ENCODE data around the gene CMTM3.
A peak's percentile ranks its signal among the peaks of the same experiment; 100 is the strongest.

Gene CMTM3

DNA sequence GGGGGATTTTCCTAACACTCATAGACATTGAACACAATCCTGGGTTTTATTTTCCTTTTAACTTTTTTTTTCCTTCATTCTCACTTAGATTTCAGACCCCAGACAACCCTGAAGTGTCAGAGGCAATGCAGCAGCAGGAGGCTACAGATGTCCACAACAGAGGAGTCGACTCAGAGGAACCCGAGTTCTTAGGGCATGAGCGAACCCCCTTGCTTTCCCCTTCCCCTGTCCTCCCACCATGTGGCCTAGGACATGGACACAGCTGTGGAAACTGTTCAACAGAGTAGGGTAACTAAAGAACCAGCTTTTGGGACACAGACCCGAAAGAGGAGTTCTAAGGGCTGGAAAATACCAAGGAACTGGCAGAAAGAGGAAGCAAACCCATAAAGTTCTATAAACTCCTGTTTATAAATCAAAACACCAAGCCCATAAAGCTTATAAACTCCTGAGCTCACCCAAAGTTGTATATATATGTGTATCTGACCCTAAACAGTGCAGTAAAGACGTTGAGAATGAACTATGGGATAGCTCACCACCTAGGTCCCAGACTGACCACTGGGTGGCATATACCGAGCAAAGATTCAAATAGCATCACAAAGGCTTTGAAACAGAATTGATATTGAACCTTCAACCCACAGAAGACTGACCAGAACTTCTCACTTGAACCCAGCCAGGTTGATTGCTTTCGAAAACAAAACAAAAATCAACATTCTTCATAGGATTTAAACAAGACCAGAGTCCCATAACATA is 58.1 kb downstream of the CMTM3 start:
- DNase-seq: peak; percentile 27

More for the DNA sequence above, 58.1 kb downstream of the CMTM3 start:
- TF ChIP-seq, protein P1, sequence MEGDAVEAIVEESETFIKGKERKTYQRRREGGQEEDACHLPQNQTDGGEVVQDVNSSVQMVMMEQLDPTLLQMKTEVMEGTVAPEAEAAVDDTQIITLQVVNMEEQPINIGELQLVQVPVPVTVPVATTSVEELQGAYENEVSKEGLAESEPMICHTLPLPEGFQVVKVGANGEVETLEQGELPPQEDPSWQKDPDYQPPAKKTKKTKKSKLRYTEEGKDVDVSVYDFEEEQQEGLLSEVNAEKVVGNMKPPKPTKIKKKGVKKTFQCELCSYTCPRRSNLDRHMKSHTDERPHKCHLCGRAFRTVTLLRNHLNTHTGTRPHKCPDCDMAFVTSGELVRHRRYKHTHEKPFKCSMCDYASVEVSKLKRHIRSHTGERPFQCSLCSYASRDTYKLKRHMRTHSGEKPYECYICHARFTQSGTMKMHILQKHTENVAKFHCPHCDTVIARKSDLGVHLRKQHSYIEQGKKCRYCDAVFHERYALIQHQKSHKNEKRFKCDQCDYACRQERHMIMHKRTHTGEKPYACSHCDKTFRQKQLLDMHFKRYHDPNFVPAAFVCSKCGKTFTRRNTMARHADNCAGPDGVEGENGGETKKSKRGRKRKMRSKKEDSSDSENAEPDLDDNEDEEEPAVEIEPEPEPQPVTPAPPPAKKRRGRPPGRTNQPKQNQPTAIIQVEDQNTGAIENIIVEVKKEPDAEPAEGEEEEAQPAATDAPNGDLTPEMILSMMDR (IDR thresholded peaks at IDR 0.05; ENCODE audit: low read depth, low read length): peak; percentile 61
- Histone ChIP-seq H3K9me3 (ENCODE audit: severe bottlenecking) (no peaks in the 10 kb centered on the region), H3K36me3 (no peaks in the 10 kb centered on the region), H3K27me3 (ENCODE audit: insufficient read depth, low read depth, severe bottlenecking) (no peaks in the 10 kb centered on the region), H3K27ac (no peak overlapping the region), H3K4me3 (ENCODE audit: low read depth, low read length) (no peak overlapping the region)
